Activated T-cell treated with anti-CD3 and anti-CD28 coated beads for 1 hour (primary cell): ENCODE results near the gene GPR18.

Experiments
- DNase-seq: peaks from one replicate; pipeline ENCODE4 v3.0.0-alpha.2; 2020; ENCODE audit warnings: low read depth

GPR18 gene

GRCh38 chr13:99290894-99291293, 32.7 kb upstream of the GPR18 start:
- no peak for DNase-seq

- DNase-seq = no peak
Observed at GRCh38 chr13:99289674-99290337, 31.6 kb upstream of the GPR18 start.

GRCh38 chr13:99289271-99289670, 31.1 kb upstream of the GPR18 start:
- DNase-seq = no peak

GRCh38 chr13:99288089-99288488, 29.9 kb upstream of the GPR18 start:
- no peak for DNase-seq

GRCh38 chr13:99287551-99287950, 29.4 kb upstream of the GPR18 start:
- no peak for DNase-seq

GRCh38 chr13:99285432-99286182, 27.4 kb upstream of the GPR18 start:
- DNase-seq = no peak

GRCh38 chr13:99282264-99283231, 24.4 kb upstream of the GPR18 start:
- no peak for DNase-seq

- peak; percentile 26 for DNase-seq
Observed at GRCh38 chr13:99281811-99282263, 23.7 kb upstream of the GPR18 start.

- no peak for DNase-seq
Observed at GRCh38 chr13:99280166-99280565, 22.0 kb upstream of the GPR18 start.

- DNase-seq = no peak
Observed at GRCh38 chr13:99279637-99280036, 21.5 kb upstream of the GPR18 start.

GRCh38 chr13:99278843-99279242, 20.7 kb upstream of the GPR18 start:
- DNase-seq = no peak

GRCh38 chr13:99278200-99278599, 20.0 kb upstream of the GPR18 start:
- no peak for DNase-seq

GRCh38 chr13:99277629-99278028, 19.4 kb upstream of the GPR18 start:
- DNase-seq = no peak

- DNase-seq = no peak
Observed at GRCh38 chr13:99276706-99277105, 18.5 kb upstream of the GPR18 start.

- no peak for DNase-seq
Observed at GRCh38 chr13:99275093-99275469, 16.9 kb upstream of the GPR18 start.

- DNase-seq = no peak
Observed at GRCh38 chr13:99273128-99273527, 14.9 kb upstream of the GPR18 start.

GRCh38 chr13:99272481-99272880, 14.3 kb upstream of the GPR18 start:
- no peak for DNase-seq

GRCh38 chr13:99271249-99271648, 13.1 kb upstream of the GPR18 start:
- no peak for DNase-seq

GRCh38 chr13:99270518-99270917, 12.3 kb upstream of the GPR18 start:
- no peak for DNase-seq

- no peak for DNase-seq
Observed at GRCh38 chr13:99269627-99270241, 11.6 kb upstream of the GPR18 start.

GRCh38 chr13:99268822-99269221, 10.6 kb upstream of the GPR18 start:
- no peak for DNase-seq

GRCh38 chr13:99267927-99268326, 9.7 kb upstream of the GPR18 start:
- no peak for DNase-seq
